CD1c-positive myeloid dendritic cell (primary cell): Measurements from ENCODE around the gene PPP1R9A.

Experiments used
- DNase-seq: peaks from one replicate; pipeline ENCODE4 v3.0.0-alpha.2; 2016; ENCODE audit errors: extremely low spot score

The PPP1R9A gene

DNA sequence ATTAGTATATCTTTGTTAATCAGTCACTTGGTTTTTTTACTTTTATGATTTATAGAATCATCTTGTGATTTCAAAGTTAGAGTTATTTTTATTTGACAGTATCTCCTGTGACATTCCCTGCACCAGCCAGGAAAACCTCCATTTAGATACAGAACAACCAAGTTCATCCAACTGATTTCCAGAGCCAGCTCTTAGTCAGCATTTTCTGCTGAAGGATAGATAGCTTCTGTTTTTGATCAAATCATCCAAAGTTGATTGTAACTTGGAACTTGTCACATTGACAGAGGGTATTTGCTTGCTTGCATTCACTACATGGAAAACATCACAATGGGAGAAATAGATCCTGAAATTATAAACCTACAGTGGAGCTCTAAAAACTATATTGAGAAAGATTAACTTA lies 294.3 kb downstream of the PPP1R9A start:
- DNase-seq = no peak

DNA sequence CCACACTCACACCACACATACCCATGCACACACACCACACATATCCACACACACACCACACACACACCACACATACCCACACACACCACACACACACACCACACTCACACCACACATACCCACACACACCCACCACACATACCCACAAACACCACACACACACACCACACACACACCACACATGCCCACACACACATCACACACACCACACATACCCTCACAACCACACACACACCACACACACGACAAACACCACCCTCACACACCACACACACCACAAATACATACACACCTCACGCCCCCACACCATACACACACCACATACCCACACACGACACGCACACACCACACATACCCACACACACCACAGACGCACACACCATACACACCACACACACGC lies 297.2 kb downstream of the PPP1R9A start:
- DNase-seq = no peak

DNA sequence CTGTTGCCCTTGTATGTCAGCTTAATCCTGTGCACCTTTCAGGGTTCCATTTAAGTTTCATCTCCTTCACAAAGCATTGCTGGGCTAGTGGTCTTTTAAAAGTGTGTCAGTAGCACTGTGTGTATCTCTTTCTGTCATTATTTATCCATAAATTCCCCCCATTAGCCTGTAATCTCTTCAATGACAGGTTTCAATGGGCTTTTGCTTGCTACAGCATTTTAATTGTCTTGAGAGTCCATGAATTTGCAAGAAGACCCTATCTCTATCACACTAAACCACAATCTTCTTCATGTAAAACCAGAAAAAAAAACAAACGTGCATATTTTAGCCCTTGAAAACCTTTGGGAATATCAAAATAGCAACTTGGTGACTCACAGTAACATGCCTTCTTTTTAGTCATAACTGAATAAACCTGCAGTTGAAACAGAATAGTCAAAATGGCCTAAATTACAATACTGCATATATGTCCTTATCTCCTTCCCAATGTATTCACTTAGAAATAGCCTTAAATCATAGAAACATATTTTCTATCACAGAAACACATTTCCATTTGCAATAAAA lies 298.4 kb downstream of the PPP1R9A start:
- DNase-seq = no peak

DNA sequence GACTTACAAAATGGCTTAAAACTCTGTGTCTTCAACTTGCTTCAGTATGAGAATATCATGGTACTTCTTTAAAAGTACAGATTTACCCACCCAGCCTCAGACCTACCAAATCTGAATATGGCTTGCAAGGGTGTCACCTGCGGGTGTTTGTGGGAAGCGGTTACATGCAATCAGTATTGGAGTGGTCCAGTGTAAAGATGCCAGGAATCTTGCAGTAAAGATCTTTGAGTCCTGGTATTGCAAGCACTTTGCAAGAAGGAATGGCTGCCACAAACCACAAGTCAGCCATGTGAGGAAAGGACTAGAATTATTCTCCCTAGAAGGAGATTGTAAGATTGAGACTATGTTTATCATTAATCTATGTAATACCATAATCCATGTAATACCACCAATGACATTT lies 301.9 kb downstream of the PPP1R9A start:
- DNase-seq = no peak

DNA sequence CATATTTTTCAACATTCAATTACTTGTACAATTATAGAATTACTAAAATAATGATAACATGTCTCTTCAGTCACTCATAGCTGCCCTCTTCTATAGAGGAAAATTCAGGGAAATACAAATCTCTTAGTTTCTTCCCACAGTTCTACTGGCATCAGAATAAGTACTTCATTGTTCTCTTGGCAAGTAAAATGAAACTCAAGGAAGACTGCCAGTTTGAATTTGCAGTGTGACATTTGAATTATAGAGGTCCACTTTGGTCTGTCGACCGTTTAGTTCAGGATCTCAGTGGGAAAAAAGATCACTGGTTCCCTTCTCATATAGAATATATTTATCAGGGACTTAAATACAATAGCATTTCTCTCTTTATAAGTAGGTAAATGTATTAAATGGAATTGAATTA lies 302.4 kb downstream of the PPP1R9A start:
- no peak for DNase-seq

DNA sequence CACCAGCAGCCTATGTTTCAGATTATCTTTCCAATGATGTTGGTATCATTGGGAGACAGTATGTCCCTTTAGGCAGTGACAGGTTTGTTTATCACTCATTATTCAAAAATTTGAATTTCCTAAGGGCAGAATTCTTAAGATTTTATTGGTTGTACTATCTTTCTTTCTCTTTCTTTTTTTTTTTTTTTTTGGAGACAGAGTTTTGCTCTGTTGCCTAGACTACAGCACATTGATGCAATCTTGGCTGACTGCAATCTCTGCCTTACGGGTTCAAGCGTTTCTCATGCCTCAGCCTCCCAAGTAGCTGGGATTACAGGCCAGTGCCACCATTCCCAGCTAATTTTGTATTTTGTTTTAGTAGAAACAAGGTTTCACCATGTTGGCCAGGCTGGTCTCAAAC lies 305.8 kb downstream of the PPP1R9A start:
- DNase-seq = no peak

DNA sequence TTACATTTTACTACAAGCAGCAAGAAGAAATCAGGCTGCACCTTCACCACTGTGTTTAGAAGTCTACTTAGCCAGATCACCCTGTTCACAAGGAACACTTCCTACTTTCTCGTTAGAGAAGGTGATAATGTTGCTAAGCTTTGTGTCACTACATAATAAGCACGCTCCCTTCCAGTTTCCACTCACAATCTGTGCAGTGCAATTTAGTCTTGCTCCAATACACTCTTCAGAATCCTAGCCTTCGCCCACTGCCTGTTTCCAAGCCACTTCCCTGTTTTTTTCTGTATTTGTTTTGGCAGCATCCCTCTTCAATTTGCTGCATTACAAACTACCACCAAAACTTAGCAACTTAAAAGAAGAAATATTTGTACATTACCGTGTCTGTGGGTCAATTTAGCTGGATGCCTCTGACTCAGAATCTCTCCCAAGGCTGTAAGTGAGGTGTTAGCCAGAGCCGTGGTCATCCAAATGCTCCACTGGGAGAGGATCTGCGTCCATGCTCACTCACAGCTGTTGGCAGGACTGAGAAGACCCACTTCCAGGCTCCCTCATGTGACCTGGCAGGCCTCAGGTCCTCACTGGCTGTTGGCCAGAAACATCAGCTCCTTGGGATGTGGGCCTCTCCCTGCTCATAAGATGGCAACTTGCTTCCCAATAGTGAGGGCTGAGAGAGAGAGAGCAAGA lies 306.6 kb downstream of the PPP1R9A start:
- no peak for DNase-seq

DNA sequence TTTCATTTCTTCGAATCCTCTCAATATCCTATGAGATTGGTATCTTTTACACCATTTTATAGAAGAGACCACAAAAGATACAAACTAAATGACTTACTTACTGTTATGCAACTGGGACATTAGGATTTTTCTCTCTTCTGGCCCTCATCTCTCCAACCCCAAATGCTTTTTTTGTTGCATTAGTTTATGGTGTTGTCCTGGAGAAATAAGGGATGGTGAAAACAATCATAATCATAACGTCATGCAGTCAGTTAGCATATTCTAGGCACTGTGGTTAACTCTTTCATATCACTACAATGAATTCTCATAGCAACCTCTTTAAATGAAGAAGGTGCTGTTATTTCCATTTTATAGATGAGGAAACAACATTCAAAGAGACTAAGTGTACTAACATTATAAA lies 312.3 kb downstream of the PPP1R9A start:
- no peak for DNase-seq

DNA sequence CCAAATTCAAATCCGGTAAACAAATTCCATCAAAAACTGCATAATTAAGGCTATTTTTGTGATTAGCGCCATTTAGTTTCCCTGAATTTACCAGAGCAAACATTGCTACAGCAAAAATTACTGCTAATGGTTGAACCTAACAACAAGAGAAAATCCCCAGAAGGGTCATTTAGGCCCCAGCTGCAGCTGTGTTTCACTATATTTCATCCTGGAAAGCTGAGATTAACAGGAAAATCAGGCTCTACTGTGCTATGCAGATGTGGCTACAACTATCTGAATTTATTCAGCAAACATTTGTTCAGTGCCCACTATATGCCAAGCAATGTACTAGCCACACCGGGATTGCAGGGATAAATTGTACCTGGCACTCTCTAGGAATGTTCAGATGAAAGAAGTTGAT lies 312.9 kb downstream of the PPP1R9A start:
- DNase-seq = no peak

DNA sequence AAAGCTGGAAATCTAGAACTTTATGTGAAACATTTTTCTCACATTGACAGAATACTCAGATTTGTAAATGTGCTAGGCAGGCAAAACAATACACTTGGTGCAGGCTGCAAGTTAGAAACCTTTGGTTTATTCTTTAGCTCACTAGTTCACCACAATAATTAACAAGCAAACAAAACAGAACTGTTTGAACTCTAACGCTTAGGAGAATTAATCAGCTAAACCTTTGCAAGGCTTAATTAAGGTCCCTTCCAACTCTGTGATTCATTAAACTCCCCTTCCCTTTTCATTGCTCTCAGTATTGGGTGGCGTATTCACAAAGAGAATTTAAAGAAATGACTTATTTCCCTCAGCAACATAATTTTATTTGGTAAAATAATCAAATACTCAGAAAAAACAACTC lies 317.9 kb downstream of the PPP1R9A start:
- DNase-seq = no peak

DNA sequence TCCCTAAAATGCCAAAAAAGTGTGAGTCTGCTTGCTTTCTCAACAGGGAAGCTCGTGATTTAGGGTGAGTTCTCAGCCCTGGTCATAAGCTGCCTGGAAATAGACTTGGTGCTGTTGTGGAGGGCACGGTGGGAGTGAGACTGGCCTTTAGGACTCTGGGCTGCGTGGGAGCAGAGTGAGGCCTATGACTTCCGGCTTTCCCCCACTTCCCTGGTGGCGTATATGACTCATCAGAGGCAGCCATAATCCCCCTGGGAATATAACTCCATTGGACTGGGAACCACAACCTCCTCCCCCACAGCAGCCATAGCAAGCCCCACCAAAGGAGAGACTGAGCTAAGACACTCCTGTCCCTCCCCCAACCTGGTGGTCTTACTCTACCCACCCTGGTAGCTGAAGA lies 321.9 kb downstream of the PPP1R9A start:
- DNase-seq = no peak

DNA sequence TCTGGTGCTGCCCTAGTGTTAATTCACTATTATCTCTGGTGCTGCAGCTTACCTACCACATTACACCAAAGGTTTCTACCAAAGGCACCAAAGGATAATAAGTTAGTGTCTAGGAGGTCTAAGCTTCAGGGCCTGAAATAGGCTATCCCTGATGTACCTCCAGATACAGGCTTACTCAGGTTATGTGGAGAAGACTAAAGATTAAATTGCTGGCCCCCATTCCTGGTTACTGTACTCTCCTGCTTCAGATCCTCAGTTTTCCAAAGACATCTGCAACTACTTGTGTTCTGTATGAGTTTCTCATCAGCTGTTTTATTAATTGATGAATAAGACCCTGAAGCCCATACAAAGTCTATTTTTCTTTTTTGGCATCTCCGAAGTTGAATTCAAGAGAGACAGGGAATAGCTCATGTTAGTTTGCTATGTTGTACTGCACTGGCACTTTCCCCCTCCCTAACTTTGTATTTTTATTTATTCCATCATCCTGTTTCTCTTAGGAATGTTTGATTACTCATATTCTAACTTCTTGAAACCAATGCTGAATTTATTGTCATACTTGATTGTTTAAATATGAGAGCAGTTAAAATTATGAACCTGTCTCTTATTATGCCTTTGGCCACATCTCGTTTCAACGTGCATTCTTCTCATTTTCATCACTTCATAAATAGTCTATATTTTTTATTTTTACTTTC lies 331.0 kb downstream of the PPP1R9A start:
- DNase-seq = no peak

DNA sequence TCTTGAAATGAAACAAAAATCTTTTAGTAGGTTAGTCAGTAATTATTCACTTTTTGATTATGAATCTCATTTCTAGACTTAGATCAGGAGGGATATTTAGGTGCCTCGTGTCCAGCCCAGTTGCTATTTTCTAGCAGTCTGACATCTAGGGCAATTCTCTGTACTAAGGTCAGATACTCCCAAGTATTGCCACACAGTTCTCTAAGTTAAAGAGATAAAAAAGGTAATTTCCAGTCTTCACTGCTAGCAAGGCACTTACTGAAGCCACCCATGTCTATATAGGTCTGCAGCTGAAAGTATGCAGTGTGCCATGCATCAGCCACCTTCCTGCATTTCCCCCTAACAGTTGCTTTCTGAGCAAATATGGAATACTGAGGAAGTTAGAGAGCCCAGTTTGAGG lies 333.5 kb downstream of the PPP1R9A start:
- DNase-seq = no peak

DNA sequence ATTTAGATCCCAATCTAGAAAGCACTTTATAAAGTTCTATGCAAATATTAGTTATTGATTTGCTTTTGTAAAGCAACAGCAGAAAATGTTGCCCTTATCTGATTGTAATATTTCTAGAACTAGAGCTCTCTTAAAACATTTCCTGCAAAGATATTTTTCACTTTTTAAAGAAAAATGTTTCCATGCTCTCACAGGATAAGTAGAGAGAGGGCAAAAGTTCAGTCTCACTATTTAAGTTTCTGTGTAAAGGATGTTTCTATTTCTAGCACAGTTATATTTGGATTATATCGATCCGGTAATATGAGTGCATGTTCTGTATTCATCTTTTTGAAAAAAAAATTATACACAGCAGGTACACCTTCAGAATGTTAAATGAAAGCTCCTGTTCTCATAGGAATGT lies 334.9 kb downstream of the PPP1R9A start:
- no peak for DNase-seq

DNA sequence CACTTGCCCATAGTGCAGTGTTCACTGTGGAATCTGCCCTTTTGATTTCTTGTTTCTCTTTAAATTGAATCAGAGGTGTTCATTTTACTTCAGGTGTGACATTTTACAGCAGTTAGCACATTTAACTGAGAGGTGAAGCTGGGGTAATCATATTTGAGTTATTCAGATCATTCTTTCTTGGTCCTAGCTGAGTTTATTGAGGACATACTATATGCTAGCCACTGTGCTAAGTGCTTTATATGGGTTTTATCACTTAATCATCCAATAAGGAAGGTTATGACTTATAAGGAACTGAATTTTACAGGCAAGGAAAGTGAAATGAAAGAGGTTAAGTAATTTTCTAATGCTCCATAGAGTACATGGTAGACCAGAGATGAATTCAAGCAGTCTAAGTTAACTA lies 337.2 kb downstream of the PPP1R9A start:
- no peak for DNase-seq

DNA sequence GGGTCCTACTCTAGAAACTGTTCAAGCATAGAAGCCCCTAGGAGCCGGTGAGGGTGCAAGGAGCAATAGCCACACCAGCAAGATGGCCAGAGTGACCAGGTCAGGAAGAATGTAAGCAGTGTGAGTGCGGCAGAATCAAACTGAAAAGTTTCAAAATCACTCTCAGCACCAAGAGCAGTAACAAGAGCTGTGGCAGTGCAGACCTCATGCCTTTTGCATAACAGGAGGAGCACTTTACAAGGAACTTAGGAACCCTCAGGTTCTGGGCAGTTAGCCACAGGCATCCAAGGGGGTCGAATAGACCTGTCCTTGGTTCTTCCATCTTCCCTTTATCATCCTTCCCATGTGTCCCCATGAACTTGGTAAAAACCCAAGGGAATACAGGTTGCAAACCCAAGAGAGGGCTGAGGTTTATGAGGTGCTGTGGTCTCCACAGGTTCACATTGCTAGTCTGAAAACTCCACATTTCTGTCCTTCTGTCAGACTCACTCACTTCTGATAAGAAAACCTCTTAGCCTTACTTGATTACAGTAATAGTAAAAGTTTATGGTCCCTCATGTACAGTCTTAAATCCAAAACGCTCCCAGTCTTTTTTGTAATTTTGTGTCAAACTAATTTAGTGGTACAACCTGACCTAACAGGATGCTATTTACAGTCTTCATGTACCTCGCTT lies 338.6 kb downstream of the PPP1R9A start:
- no peak for DNase-seq

DNA sequence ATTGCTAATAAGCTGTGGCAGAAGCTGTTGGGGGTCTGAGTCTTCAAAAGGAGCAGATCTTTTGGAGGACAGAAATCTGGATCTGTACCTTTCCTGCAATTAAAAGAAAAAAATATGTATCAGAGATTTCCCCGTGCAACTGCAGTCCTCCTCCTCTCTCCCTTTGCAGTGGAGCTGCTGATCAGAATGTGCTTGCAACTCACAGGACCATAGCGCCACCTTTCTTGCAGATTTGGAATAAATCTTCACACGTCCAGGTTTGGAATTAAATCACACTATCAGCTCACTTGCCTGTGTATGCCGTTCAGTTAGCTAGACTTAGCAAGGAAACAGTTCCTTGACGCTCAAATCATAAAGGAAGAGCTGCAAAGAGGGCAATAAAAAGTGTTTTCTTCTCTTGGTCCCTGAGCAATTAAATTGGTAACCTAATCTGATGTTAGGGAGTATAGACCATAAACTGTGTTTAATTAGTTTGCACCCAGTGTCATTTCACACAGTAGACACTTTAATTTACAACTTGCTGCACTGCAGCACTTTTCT lies 339.5 kb downstream of the PPP1R9A start:
- peak; percentile 51 for DNase-seq

DNA sequence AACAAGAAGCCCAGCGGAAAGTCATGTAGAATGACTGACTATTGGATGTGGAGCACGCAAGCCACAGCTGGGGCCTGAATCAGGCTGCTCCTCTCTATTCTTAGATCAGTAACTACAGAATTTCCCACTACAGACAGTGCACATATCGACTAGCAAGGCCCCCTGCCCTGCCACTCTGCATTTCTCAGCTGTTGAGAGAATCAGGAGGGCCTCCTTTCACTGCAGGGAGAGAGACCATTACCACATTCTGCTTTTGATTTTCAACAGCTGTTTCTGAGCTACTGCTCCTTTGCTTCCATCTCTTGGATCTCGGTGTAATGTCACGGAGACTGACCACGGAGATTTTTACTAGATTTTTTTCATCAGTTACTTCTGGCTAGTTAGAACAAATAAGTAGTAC lies 343.2 kb downstream of the PPP1R9A start:
- no peak for DNase-seq

DNA sequence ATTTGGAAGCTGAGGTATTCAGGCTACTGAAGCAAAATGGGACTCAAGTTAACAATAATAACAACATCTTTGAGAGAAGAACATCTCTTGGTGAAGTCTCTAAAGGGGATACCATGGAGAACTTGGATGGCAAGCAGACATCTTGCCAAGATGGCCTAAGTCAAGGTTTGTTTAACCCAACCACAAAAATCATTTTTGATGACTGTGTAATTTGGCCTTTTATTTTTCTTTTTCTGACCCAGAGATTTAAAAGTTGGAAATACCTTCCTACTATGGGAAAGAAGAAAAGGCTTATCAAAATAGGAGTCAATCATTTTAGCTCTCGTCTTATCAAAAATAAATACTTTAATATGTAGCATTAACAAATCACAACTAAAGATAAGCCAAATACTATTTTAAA lies 344.6 kb downstream of the PPP1R9A start:
- DNase-seq = no peak

DNA sequence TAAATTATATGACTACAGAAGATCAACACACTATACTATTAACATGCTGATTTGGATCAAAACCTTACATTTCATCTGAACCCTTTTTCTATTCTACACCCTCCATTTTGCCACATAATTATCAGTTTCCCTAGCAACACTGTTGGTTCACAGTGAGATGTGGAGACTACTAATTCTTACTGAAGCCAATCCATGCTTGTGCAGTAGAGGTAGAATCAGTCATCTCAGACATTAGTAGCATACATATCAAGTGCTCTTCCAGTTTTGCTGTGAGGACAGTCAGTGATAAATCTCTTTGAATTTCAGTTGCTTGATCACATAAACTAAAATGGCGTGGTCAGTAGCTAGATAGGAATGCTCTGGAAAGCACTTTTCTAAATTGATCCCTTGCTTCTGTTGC lies 346.6 kb downstream of the PPP1R9A start:
- no peak for DNase-seq

DNA sequence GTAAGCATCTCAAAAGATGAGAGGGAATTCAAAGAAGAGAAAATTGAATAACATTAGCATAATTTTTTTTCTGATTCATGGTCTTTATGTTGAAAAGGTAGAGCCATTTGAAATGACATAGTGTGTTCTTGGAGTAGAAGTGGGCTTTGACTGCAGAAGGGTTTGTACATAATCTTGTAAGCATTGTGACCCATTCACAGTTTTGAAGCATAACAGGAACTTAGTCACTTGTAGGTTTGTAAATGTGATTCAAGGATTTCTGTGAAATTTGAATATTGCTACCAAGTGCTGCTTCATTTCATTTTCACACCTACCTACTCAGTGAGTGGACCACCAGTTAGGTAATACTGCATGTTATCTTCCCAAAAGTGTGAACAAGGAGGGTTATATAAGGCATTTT lies 348.3 kb downstream of the PPP1R9A start:
- DNase-seq = no peak

DNA sequence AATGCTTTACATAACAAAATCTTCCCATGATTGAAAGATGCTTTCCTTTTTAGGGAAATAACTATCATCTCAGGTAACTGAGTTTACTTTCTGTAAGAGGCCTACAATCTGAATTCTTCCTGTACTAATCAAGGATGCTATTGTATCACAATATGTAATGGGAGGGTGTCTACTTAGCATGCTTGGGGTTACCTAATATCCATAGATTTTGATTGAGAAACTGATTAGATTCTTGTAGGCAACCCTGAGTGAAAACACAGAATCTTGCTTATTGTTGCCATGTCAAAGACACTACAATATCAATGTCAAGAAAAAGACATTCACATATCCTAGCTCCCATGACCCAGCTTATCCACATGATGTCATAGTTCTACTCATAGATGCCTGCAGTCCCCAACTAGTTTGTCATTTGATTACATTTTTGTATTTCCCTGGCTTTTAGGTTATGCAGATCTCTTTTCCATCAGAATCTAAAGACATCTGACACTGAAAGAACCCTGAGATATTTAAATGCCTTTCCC lies 354.6 kb downstream of the PPP1R9A start:
- no peak for DNase-seq
